Measurements from ENCODE around the gene PDCD6IP.

The PDCD6IP gene

GRCh38 chr3:33795856-33796536 is 2.4 kb upstream of the PDCD6IP start:
- H3K27ac ChIP-seq (ENCODE audit: extremely low read depth, low read depth, low read length) = no peak overlapping the region
- CTCF ChIA-PET = interaction anchor here (0.6 kb wide), 1 partner anchor 9 kb away, joined by 3 read pairs; no protein-coding TSS in a partner anchor
- POLR2A ChIA-PET = no interaction called here
- H3K9me3 ChIP-seq (ENCODE audit: control insufficient read depth, insufficient read depth, low read depth, low read length) = no peaks in the 10 kb centered on the region
- no peak overlapping the region for H3K4me3 ChIP-seq (ENCODE audit: low read depth, low read length)
- no peaks in the 10 kb centered on the region for H3K4me1 ChIP-seq (ENCODE audit: control insufficient read depth, insufficient read depth, low read length)
- H3K36me3 ChIP-seq (ENCODE audit: control insufficient read depth in 2 of 2, insufficient read depth in 1 of 2, low read length in 2 of 2) = no peaks in the 10 kb centered on the region
- TF ChIP-seq, protein P1, sequence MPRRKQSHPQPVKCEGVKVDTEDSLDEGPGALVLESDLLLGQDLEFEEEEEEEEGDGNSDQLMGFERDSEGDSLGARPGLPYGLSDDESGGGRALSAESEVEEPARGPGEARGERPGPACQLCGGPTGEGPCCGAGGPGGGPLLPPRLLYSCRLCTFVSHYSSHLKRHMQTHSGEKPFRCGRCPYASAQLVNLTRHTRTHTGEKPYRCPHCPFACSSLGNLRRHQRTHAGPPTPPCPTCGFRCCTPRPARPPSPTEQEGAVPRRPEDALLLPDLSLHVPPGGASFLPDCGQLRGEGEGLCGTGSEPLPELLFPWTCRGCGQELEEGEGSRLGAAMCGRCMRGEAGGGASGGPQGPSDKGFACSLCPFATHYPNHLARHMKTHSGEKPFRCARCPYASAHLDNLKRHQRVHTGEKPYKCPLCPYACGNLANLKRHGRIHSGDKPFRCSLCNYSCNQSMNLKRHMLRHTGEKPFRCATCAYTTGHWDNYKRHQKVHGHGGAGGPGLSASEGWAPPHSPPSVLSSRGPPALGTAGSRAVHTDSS (tag by site-specific recombination; IDR thresholded peaks at IDR 0.05) = no peak
- TF ChIP-seq ZNF223 (tag by site-specific recombination; IDR thresholded peaks at IDR 0.05) (no peak), ZNF501 (tag by site-specific recombination; IDR thresholded peaks at IDR 0.05) (no peak), IKZF3 (tag by site-specific recombination; IDR thresholded peaks at IDR 0.05) (no peak), ZNF585B (tag by site-specific recombination; IDR thresholded peaks at IDR 0.05) (no peak), HOXC10 (CRISPR knock-in tag; IDR thresholded peaks at IDR 0.05) (no peak), ZNF473 (tag by site-specific recombination; IDR thresholded peaks at IDR 0.05) (no peak), ZEB2 (tag by site-specific recombination; IDR thresholded peaks at IDR 0.05) (no peak), ZNF175 (tag by site-specific recombination; IDR thresholded peaks at IDR 0.05) (no peak), ZNF530 (tag by site-specific recombination; IDR thresholded peaks at IDR 0.05; ENCODE audit: low read depth) (no peak), GLI4 (tag by site-specific recombination; IDR thresholded peaks at IDR 0.05) (no peak)

DNA sequence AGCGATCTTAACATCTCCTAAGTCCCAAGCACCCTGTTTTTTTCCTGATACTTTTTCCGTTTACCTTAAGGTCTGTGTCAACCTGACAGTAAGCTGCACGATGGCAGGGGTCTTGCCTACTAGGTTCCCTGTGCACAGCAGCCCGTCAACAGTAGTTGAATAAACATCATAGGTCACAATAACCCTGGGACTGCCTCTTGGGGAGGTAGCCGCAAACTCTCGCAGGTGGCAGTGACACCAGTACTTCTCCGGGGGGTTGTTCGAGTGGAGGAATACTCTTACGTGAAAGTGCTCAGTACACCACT is 365 bp upstream of the PDCD6IP start:
- ChIA-PET POLR2A (interaction anchor here (0.6 to 1.9 kb wide), 10 partner anchors 13 to 417 kb away, joined by 3 to 11 read pairs (median 4); partner anchors contain the start of gene UBP1), CTCF (interaction anchor here (0.6 to 1.7 kb wide), 3 partner anchors 11 to 472 kb away, joined by 3 to 4 read pairs (median 3); no protein-coding TSS in a partner anchor)
- no peaks in the 10 kb centered on the region for H3K9me3 ChIP-seq (ENCODE audit: control insufficient read depth, insufficient read depth, low read depth, low read length)
- no peaks in the 10 kb centered on the region for H3K4me1 ChIP-seq (ENCODE audit: control insufficient read depth, insufficient read depth, low read length)
- peaks cover 0 to 10% of the 10 kb centered on the region in 2 experiments; a peak in 1 of 3 replicates for H3K36me3 ChIP-seq (ENCODE audit: control insufficient read depth in 2 of 2, insufficient read depth in 1 of 2, low read length in 2 of 2)
- peak overlapping the region; percentile 100 for H3K4me3 ChIP-seq (ENCODE audit: low read depth, low read length)
- H3K27ac ChIP-seq (ENCODE audit: extremely low read depth, low read depth, low read length) = no peak overlapping the region
- TF ChIP-seq ZNF426 (tag by site-specific recombination; IDR thresholded peaks at IDR 0.05) (no peak), ZNF785 (tag by site-specific recombination; IDR thresholded peaks at IDR 0.05) (no peak), FEZF1 (tag by site-specific recombination; IDR thresholded peaks at IDR 0.05) (no peak), GLIS1 (tag by site-specific recombination; IDR thresholded peaks at IDR 0.05) (peak; percentile 72; the same call in 1 of the 2 replicates), ZBTB1 (tag by site-specific recombination; IDR thresholded peaks at IDR 0.05) (no peak), ZNF555 (tag by site-specific recombination; conservative IDR thresholded peaks at IDR 0.05) (no peak), ZNF768 (tag by site-specific recombination; IDR thresholded peaks at IDR 0.05) (no peak), MZF1 (tag by site-specific recombination; IDR thresholded peaks at IDR 0.05; ENCODE audit: borderline replicate concordance) (no peak), HOXD13 (CRISPR knock-in tag; IDR thresholded peaks at IDR 0.05; ENCODE audit: borderline replicate concordance) (no peak), OSR2 (tag by site-specific recombination; IDR thresholded peaks at IDR 0.05) (0 out of 2 replicates have a peak, but pooled peaks have one; percentile 18), YY1 (tag by site-specific recombination; IDR thresholded peaks at IDR 0.05) (no peak), ZIC2 (tag by site-specific recombination; IDR thresholded peaks at IDR 0.05) (no peak), GLIS2 (tag by site-specific recombination; IDR thresholded peaks at IDR 0.05) (0 out of 2 replicates have a peak, but pooled peaks have one; percentile 20), ZFP69B (tag by site-specific recombination; IDR thresholded peaks at IDR 0.05) (no peak), ZNF146 (tag by site-specific recombination; IDR thresholded peaks at IDR 0.05) (no peak), SCRT2 (tag by site-specific recombination; IDR thresholded peaks at IDR 0.05) (peak; percentile 67; the same call in 1 of the 2 replicates)
